Skeletal muscle cell (primary cell): ENCODE data around the gene MBD3L2.
"Not testable (repeated sequence)": the region's sequence is repeated elsewhere in the genome, so short reads cannot be mapped to it uniquely, and the experiment has no call there.

Experiments used
- DNase-seq: peaks from one replicate; pipeline ENCODE4 v3.0.0-alpha.2; 2010; ENCODE audit warnings: low read depth
- H3K4me3 ChIP-seq: 2 replicates; pipeline ENCODE4 v1.5.1; 2011; ENCODE audit warnings: low read depth, mild to moderate bottlenecking, control low read depth, low read length, moderate library complexity

MBD3L2 gene

GRCh38 chr19:7049021-7049420 is at the start of gene MBD3L2:
MBD3L2 (plus strand) TSS chr19:7049321; CDS start chr19:7049374, 53 bp downstream.
- not testable (repeated sequence) for DNase-seq

GRCh38 chr19:6999933-7000332 is 49.2 kb upstream of the MBD3L2 start:
- H3K4me3 ChIP-seq, result no peak overlapping the region
- no peak for DNase-seq

More at GRCh38 chr19:7049021-7049420, at the start of gene MBD3L2:
- not testable (repeated sequence) for H3K4me3 ChIP-seq

DNA sequence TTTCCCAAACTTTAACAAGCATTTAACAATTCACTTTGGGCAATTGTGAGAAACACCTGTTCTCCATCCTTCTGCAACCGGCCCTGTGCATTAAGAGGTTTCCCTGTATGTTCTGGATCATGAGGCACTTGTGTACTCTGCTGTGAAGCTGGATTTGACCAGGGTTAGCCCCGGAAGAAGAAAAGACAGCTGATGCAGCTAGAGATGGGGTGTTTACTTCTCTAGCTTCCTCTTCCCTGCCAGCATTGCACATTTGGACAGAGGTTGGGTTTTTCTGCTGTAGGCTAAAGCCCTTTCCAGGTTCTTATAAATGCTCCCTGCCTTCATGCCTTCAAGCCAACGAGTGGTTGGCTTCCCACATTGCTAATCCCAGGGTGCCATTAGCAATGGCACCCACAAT is 48.8 kb upstream of the MBD3L2 start:
- no peak for DNase-seq

GRCh38 chr19:7000816-7001215 is 48.3 kb upstream of the MBD3L2 start:
- H3K4me3 ChIP-seq, result no peak overlapping the region
- DNase-seq, result no peak

More for the DNA sequence above, 48.8 kb upstream of the MBD3L2 start:
- no peak overlapping the region for H3K4me3 ChIP-seq

- DNase-seq, result no peak
- no peak overlapping the region for H3K4me3 ChIP-seq
Measured at GRCh38 chr19:7004313-7004931, 44.7 kb upstream of the MBD3L2 start.

- no peak overlapping the region for H3K4me3 ChIP-seq
- DNase-seq, result no peak
Measured at GRCh38 chr19:7006135-7006704, 42.9 kb upstream of the MBD3L2 start.

DNA sequence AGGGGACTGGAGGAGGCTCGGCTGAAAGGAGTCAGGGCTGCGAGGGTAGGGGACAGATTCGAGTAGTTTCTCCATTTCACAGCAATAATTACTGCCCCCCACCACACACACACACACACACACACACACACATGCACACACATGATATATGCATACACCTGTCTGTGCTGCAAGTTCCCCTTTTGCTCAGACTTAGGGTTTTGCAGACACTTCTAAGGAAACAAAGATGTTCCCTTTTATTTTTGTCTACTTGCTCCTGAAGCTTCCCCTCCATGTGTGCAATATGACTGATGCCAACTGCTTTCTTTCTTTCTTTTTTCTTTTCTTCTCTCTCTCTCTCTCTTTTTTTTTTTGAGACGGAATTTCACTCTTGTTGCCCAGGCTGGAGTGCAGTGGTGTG is 41.3 kb upstream of the MBD3L2 start:
- no peak for DNase-seq
- no peak overlapping the region for H3K4me3 ChIP-seq

GRCh38 chr19:7010722-7011593 is 38.2 kb upstream of the MBD3L2 start:
- H3K4me3 ChIP-seq, result no peak overlapping the region
- DNase-seq, result no peak

GRCh38 chr19:7013678-7014077 is 35.4 kb upstream of the MBD3L2 start:
- DNase-seq, result no peak

GRCh38 chr19:7018828-7019227 is 30.3 kb upstream of the MBD3L2 start:
- no peak overlapping the region for H3K4me3 ChIP-seq
- no peak for DNase-seq

More at GRCh38 chr19:7013678-7014077, 35.4 kb upstream of the MBD3L2 start:
- H3K4me3 ChIP-seq, result no peak overlapping the region

- not testable (repeated sequence) for DNase-seq, H3K4me3 ChIP-seq
Measured at GRCh38 chr19:7021331-7021730, 27.8 kb upstream of the MBD3L2 start, which contains the start of gene MBD3L2B. MBD3L2B (minus strand) TSS chr19:7021431; CDS start chr19:7021397, 34 bp downstream.

- H3K4me3 ChIP-seq, DNase-seq: not testable (repeated sequence)
Measured at GRCh38 chr19:7028790-7029189, 20.3 kb upstream of the MBD3L2 start.

DNA sequence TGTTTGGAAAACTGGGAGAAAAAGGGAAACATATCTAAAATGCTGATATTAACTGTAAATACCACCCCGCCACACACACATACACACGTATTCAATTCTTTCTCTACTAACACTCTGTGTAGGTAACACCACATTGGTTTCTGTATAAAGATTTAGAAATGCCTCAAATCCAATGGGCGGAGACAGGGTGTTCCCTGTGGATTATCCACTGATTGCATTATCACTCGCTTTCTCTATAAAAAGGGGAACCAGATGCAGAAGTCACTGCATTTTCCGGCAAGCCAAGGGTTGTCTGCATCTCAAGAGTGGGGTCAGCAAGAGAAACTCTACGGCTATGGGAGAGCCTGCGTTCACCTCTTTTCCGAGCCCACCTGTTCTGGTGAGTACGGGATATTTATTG is 18.8 kb upstream of the MBD3L2 start, which contains the start of gene MBD3L5:
Gene MBD3L5, plus strand, starts transcription at position 301 of the 400 bp plus-strand sequence. Its CDS starts 34 bp downstream, at position 335.
- H3K4me3 ChIP-seq, DNase-seq: not testable (repeated sequence)

DNA sequence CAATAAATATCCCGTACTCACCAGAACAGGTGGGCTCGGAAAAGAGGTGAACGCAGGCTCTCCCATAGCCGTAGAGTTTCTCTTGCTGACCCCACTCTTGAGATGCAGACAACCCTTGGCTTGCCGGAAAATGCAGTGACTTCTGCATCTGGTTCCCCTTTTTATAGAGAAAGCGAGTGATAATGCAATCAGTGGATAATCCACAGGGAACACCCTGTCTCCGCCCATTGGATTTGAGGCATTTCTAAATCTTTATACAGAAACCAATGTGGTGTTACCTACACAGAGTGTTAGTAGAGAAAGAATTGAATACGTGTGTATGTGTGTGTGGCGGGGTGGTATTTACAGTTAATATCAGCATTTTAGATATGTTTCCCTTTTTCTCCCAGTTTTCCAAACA is 9.0 kb upstream of the MBD3L2 start, which contains the start of gene MBD3L4:
Gene MBD3L4, minus strand, starts transcription at position 101 of the 400 bp plus-strand sequence. Its CDS starts 35 bp downstream, at position 66.
- DNase-seq, H3K4me3 ChIP-seq: not testable (repeated sequence)

- DNase-seq, H3K4me3 ChIP-seq: not testable (repeated sequence)
Measured at GRCh38 chr19:7041563-7041962, 7.6 kb upstream of the MBD3L2 start.

- not testable (repeated sequence) for H3K4me3 ChIP-seq, DNase-seq
Measured at GRCh38 chr19:7051421-7051820, 2.3 kb downstream of the MBD3L2 start.

- H3K4me3 ChIP-seq, DNase-seq: not testable (repeated sequence)
Measured at GRCh38 chr19:7052896-7053295, 3.8 kb downstream of the MBD3L2 start.

- not testable (repeated sequence) for H3K4me3 ChIP-seq, DNase-seq
Measured at GRCh38 chr19:7054635-7055368, 5.7 kb downstream of the MBD3L2 start.

DNA sequence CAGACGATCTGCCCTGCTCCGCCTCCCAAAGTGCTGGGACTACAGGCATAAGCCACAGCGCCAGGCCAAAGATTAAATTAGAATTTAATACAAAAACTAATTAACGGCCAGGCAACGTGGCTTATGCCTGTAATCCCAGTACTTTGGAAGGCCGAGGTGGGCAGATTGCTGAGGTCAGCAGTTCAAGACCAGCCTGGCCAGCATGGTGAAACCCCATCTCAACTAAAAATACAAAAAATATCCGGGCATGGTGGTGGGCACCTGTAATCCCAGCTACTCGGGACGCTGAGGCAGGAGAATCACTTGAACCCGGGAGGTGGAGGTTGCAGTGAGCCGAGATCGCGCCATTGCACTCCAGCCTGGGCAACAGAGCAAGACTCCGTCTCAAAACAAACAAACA is 6.6 kb downstream of the MBD3L2 start:
- DNase-seq, H3K4me3 ChIP-seq: not testable (repeated sequence)
